ENCODE results near the gene ARRDC3.

- no peak for TF ChIP-seq CTCF (conservative IDR thresholded peaks at IDR 0.05 in 1 of 2, IDR thresholded peaks at IDR 0.05 in 1 of 2; ENCODE audit: low read depth in 1 of 2, low read length in 2 of 2)
- no peak for TF ChIP-seq EZH2 (IDR thresholded peaks at IDR 0.05; ENCODE audit: low read length, missing control alignments)
Observed at GRCh38 chr5:91341154-91341553, 42.0 kb downstream of the ARRDC3 start.

All from fibroblast of lung (primary cell).